GM10248 (cell line): ENCODE results near the gene PLCB4.

Experiments used
- CTCF ChIA-PET: fragments of 300-600 bp; sonication (Branson Sonifier 250); formaldehyde crosslinking; extraction: SDS; loops from one replicate; lab custom pipeline; 2021; ENCODE audit warnings: antibody characterized with exemption; lab: Yijun Ruan, JAX
- POLR2A ChIA-PET: fragments of 350-650 bp; sonication (Branson Sonifier 250); formaldehyde crosslinking; extraction: SDS; loops from one replicate; lab custom pipeline; 2020; ENCODE audit warnings: antibody characterized with exemption; lab: Yijun Ruan, JAX
- DNase-seq: peaks from one replicate; pipeline ENCODE4 v3.0.0; 2012; ENCODE audit errors: extremely low spot score
- TF ChIP-seq, protein P1 (sequence below): IDR thresholded peaks from 2 replicates; pipeline ENCODE4 v1.5.1; 2012; ENCODE audit warnings: mild to moderate bottlenecking, low read depth; ENCODE audit errors: extremely low read depth, missing control alignments, control extremely low read depth

PLCB4 gene

GRCh38 chr20:9457136-9457535 lies 388.2 kb downstream of the PLCB4 start:
- ChIA-PET POLR2A (no interaction called here), CTCF (interaction anchor here (1.4 to 4.1 kb wide), 4 partner anchors 9 to 633 kb away, joined by 3 to 28 read pairs (median 10); no protein-coding TSS in a partner anchor)
- no peak for DNase-seq
- TF ChIP-seq, protein P1, sequence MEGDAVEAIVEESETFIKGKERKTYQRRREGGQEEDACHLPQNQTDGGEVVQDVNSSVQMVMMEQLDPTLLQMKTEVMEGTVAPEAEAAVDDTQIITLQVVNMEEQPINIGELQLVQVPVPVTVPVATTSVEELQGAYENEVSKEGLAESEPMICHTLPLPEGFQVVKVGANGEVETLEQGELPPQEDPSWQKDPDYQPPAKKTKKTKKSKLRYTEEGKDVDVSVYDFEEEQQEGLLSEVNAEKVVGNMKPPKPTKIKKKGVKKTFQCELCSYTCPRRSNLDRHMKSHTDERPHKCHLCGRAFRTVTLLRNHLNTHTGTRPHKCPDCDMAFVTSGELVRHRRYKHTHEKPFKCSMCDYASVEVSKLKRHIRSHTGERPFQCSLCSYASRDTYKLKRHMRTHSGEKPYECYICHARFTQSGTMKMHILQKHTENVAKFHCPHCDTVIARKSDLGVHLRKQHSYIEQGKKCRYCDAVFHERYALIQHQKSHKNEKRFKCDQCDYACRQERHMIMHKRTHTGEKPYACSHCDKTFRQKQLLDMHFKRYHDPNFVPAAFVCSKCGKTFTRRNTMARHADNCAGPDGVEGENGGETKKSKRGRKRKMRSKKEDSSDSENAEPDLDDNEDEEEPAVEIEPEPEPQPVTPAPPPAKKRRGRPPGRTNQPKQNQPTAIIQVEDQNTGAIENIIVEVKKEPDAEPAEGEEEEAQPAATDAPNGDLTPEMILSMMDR: no peak

GRCh38 chr20:9458138-9458796 lies 389.4 kb downstream of the PLCB4 start:
- no peak for DNase-seq
- ChIA-PET POLR2A (no interaction called here), CTCF (interaction anchor here (0.8 to 4.1 kb wide), 10 partner anchors 10 to 159 kb away, joined by 3 to 28 read pairs (median 4); no protein-coding TSS in a partner anchor)
- TF ChIP-seq, protein P1: peak; percentile 20

DNA sequence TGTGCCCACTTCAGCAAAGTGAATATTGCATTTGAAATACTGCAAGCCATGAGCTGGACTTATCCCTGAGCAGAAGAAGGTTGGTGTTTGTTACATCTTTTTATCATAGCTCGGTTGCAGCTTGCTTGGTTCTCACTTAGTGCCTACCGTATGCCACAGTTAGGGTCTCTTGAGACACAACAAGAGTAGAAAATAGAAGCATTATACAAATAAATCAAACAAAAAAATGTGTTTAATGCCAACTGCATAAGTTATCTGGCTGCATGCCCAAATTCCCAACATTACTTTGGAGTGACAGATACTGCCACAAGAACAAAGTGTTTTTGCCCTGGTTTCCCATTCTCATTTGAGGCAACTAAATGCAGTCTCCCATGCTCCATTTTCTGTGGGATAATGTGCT lies 391.6 kb downstream of the PLCB4 start:
- ChIA-PET CTCF (interaction anchor here (1.1 to 2.1 kb wide), 2 partner anchors 11 to 17 kb away, joined by 4 to 5 read pairs; no protein-coding TSS in a partner anchor), POLR2A (no interaction called here)
- DNase-seq: no peak
- TF ChIP-seq, protein P1: no peak

DNA sequence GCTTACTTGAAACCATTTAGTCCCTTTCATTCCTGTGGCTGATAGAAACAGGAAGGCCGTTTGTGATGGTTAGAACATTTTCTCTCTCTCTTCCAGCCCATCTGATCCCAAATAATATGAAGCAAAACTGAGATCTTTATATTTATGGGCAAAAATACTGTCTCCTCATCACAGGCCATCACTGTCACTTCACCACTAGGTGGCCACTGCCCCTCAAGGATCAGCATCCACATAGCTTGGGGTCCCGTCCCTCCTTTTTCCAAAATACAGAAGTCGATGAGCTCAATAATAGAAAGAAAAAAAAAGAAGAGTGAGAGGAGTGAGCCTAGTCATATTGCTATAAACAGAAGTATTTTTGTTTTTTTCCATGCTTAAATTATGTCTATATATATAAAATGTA lies 399.1 kb downstream of the PLCB4 start:
- TF ChIP-seq, protein P1: peak; percentile 13
- POLR2A ChIA-PET: no interaction called here
- peak; percentile 14 for DNase-seq
- CTCF ChIA-PET: interaction anchor here (1.0 to 1.3 kb wide), 2 partner anchors 9 to 141 kb away, joined by 5 to 6 read pairs; no protein-coding TSS in a partner anchor

DNA sequence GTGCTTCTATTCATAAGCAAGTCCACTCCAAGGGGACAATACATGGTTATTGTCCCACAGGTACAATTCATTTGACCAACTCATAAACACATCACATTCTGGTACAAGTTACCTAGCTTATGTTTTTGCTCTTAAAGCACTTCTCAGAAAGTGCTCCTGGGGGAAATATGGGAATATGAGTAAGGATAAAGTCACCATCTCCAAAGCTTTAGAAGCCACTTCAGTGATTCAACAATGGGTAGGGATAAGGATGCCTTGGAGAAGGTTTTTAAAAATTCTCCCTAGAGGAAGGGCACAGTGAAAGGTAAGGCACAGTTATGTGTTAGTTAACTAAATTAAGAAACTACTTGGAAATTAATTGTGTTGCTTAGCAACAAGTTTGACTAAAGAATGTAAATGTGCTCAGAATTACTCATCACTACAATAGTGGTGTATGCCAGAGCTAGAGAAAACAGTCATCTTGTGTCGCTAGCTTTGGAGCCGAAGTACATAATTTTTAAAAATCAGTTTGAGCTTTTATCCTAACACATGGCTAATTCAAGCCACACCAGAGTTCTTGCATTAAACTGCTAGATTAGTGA lies 406.0 kb downstream of the PLCB4 start:
- POLR2A ChIA-PET: no interaction called here
- DNase-seq: no peak
- CTCF ChIA-PET: interaction anchor here (1.0 kb wide), 1 partner anchor 12 kb away, joined by 3 read pairs; no protein-coding TSS in a partner anchor
- TF ChIP-seq, protein P1: no peak

DNA sequence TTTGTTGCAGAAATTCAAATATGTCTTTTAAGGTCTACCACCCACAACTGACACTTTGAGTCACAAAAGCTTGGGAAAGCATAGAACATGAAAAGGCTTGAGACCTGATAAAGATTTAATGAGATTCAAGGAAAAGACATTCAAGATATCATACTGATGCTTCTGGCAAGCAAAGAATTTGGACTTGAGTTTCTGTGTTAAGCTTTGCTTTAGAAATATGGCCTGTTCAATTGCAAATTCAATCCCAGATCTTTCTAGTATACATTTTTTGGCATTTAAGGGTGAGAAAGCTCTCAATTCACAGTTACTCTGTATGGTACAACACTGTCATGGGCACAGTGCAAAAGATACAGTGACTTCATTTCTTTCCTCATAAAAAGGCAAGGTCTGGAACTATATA lies 406.6 kb downstream of the PLCB4 start:
- CTCF ChIA-PET: interaction anchor here (1.0 to 2.1 kb wide), 2 partner anchors 7 to 11 kb away, joined by 3 to 5 read pairs; no protein-coding TSS in a partner anchor

More for the DNA sequence above, 406.6 kb downstream of the PLCB4 start:
- TF ChIP-seq, protein P1: no peak
- DNase-seq: no peak
- POLR2A ChIA-PET: no interaction called here
